NCI-H1092 treated with DMSO at 0.1 percent for 48 hours (cell line): Measurements from ENCODE around the gene GPR146.
"Not testable (repeated sequence)": the region's sequence is repeated elsewhere in the genome, so short reads cannot be mapped to it uniquely, and the experiment has no call there.

Experiments used
- DNase-seq: peaks from one replicate; lab custom pipeline; 2025; lab: John Stamatoyannopoulos, UW

GPR146 gene, protein sequence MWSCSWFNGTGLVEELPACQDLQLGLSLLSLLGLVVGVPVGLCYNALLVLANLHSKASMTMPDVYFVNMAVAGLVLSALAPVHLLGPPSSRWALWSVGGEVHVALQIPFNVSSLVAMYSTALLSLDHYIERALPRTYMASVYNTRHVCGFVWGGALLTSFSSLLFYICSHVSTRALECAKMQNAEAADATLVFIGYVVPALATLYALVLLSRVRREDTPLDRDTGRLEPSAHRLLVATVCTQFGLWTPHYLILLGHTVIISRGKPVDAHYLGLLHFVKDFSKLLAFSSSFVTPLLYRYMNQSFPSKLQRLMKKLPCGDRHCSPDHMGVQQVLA

DNA sequence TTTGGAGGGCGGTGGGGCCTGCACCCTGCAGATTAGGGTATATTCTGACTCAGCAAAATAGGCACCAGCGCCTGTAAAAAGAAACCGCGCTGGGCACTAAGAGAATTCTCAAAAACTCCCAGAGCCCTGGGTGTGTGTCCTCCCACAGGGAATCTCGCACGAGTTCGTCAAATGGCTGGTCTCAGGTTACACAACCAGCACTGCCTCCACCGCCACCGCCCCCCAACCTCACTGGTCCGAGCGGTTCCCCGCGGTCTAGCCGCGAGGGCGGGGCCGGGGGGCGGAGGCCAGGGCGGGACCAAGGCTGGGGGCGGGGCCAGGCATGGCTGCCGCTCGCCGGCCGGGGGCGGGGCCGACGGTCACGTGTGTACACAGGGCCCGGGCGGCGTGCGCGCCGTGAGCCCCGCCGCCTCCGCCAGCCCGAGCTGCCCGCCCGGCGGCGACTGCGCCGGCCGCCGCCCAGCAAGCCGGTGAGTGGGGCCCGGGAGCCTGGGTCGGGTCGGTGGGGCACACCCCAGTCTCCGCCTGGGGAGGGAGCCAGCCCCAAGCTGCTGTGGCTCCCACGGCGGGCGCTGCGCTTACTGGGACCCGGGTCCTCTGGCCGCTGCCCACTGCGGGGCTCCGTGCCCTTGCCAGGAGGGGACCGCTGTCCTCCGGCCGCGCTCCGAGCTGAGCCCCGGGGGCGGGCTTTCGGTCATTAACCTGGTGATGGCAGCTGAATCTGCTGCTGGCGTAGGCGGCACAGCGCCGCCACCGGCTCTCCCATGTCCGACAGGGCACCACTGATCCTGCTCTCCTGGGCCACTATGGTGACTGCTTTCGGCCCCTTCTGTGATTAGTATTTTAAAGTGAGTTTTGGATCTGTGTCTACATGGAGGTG, at the start of gene GPR146:
Gene GPR146 (plus strand): TSS at position 358 of the 880 bp plus-strand sequence. CDS start 12,970 bp downstream, outside the sequence.
- peak; percentile 86 for DNase-seq

DNA sequence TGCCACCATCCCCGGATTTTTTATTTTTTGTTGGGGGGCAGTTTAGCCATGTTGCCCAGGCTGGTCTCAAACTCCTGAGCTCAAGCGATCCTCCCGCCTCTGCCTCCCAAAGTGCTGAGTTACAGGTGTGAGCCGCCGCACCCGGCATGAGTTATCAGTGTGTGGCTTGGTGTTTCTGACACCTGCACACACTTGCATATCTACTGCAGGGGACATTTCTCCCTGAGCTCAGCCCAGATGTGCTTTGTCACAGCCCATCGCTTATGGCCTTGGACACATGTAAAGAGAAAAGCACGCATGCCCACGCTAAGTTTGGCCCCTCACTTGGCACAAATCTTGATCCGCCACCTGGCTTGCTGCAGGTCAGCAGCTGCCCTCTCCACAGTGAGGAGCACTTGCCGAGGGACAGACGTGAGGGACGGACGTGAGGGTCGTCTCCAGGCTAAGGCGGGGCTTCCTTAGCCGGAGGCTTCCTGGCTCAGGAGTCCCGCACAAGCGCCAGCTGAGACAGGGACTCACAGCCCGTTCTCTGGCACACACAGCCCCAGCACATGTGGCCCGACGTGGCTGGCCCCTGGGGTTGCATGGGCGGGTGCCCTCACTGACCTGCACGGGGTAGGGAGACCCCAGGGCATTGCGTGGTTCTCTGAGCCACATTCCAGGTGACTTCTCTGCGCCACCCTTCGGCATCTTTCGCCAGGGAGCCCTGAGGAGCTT, 49.6 kb upstream of the GPR146 start:
- DNase-seq, result no peak

- DNase-seq, result no peak
These were observed 48.8 kb upstream of the GPR146 start for GRCh38 chr7:995571-995970.

GRCh38 chr7:996079-996872, 48.1 kb upstream of the GPR146 start:
- no peak for DNase-seq

DNA sequence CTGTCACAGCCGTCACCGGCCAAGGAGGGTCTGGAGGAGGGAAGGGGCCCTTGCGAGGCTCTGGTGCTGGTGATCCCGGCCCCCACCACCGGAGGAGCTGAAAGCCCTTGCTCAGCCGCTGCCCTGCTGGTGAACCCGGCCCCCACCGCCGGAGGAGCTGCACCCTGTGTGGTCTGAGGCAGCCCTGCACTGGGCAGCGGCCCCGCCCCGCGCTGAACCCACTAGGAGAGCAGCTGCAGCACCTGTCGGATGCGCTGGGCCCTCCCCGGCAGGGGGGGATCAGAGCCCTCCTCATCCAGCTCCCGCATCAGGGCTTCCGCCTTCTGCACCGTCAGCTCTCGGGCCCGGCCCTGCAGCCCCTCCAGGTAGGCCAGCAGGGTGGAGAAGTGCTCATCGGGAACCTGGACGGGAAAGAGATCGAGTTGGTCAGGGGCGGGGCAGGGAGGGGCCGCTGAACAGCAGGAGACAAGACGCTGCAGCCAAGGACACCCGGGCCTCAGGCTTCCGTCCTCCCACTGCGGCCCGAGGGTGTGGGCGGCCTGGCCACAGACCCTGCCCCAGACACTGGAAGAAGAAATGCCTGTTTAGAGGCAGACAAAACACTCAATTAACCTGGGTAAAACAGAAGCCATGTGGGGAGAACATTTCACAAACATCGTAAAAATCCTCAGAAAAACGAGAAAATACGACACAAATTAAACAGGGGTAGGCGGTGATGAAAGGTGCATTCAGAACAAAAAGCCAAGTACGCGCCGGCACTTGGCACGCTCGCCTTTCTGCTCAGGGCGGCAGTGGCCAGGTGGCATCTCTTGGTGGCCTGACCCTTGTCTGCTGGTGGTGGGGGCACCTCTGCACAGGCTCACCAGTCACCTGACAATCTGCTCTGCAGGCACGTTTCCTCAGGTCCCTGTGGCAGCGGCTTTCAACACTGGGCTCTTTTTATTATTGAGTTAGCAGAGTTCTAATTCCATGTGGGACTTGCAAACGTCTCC, 46.6 kb upstream of the GPR146 start:
- no peak for DNase-seq

DNA sequence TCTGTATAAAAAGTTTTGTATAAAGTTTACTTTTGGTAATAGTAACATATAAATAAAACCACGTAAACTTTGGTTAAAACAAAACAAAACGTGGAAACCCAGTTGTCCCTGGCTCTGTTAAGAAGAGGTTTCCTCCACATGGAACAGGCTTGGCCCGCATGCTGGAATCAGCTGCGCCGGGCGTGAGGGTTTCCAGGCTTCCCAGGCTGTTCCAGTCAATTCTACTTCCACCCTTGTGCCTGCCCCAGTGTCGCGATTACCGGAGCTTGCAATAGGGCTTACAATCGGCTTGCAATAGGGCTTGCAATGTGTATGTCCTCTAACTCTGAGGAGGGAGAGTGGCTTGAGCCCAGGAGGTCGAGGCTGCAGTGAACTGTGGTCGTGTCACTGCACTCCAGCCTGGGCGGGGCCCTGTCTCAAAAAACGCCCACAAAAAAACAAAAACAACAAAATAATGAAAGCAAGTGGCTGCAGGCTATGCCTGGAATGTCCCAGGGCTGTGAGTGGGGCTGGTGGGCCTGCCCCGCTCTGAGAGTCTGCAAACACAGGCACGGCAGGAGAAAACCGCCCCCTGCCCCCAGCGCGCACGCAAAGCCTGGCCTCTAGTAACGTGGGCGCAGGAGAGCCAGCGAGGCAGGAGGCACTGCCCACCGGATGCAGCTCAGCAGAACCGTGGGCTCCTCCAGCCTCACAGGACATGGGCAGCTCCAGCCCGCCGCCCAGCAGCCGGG, 45.0 kb upstream of the GPR146 start:
- no peak for DNase-seq

GRCh38 chr7:999941-1000935, 44.1 kb upstream of the GPR146 start:
- no peak for DNase-seq

DNA sequence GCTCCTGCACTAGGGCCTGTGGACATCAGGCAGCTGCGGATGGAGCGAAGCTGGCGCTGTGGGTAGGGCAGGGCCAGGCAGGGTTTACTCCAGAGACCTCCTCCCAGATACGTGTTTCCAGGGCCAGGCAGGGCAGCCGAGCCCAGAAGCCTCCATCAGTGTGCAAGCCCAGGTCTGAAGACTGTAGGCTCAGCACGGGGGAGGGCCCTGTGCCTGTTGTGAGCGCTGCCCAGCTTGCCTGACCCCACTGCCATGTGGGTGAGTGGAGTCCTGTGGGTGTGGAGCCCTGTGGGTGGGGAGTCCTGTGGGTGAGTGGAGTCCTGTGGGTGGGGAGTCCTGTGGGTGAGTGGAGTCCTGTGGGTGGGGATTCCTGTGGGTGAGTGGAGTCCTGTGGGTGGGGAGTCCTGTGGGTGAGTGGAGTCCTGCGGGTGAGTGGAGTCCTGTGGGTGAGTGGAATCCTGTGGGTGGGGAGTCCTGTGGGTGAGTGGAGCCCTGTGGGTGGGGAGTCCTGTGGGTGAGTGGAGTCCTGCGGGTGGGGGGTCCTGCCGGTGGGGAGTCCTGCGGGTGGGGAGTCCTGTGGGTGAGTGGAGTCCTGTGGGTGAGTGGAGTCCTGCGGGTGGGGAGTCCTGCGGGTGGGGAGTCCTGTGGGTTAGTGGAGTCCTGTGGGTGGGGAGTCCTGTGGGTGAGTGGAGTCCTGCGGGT, 43.1 kb upstream of the GPR146 start:
- not testable (repeated sequence) for DNase-seq

- DNase-seq, result not testable (repeated sequence)
These were observed 42.3 kb upstream of the GPR146 start for GRCh38 chr7:1002026-1002425.

GRCh38 chr7:1002445-1002844, 41.9 kb upstream of the GPR146 start:
- DNase-seq, result not testable (repeated sequence)

DNA sequence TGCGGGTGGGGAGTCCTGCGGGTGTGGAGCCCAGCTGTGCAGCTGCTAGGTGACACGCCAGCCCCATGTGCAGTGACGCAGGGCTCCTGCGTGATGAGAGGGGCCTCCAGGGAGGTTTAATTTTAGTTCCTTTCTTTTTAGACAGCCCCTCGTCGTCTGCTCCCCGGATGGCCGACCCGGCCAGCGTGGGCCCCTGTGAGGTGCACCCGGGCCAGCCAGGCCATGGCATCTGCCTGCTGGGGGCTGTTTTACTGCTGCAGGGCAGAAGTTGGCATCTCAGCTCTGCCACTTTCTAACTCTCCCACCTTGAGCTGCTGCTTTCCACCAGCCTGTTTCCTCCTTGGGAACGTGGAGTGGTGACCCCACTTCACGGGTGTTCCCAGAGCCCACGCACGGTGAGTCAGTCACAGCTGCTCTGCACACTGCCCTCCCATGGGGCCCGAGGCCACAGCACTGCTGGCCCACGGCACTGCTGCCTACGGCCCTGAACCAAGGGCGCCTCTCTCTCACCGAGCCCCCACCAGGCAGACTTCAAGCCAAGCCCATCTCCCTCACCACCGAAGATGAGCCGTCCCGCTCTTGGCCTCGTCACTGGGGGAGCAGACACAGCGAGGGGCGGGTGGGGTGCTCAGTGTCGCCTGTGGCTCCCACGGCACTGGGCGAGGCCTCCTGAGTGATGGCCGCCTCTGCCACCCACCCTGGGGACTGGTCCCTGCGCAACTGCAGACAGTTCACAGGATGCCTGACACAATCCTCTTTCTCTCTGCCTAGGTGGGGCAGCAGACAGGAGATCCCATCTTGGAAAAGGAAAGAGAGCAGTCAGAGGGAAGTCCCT, 40.1 kb upstream of the GPR146 start:
- no peak for DNase-seq

DNA sequence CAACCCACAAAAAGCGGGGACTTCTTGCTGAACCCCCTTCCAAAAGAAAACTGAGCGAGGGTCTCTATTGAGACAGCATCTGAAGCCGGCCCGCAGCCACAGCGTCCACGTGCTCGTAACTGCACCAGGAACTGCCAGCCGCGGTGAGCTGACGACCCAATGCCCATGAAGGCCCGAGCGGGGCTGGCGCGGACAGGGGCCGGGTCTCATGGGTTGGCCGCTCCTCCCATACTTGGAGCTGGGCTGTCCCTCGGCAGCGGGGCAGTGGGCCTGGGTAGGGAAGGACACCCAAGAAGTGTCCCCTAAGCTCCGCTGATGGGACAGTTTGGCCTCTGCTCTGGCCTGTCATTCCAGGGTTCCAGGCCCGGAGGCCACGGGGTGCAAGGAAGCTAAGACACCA, 39.0 kb upstream of the GPR146 start:
- DNase-seq, result no peak

GRCh38 chr7:1007901-1008300, 36.4 kb upstream of the GPR146 start:
- DNase-seq, result no peak

GRCh38 chr7:1008733-1009363, 35.5 kb upstream of the GPR146 start:
- DNase-seq, result no peak

GRCh38 chr7:1009747-1010146, 34.6 kb upstream of the GPR146 start:
- no peak for DNase-seq

- no peak for DNase-seq
These were observed 34.1 kb upstream of the GPR146 start for GRCh38 chr7:1010226-1010625.
